IPS DF 6.9 (cell line): ENCODE results near the gene RSRP1.

Experiments
- DNase-seq: peaks from one replicate; pipeline ENCODE4 v3.0.0-alpha.2; 2013; ENCODE audit warnings: low read depth, low spot score
- H3K27ac ChIP-seq: one replicate; pipeline ENCODE4 v1.5.1; 2013; ENCODE audit warnings: low read length, control low read depth
- H3K27me3 ChIP-seq: 2 replicates; pipeline ENCODE4 v1.6.1; 2013; ENCODE audit warnings: mild to moderate bottlenecking, low read length; ENCODE audit not compliant: control insufficient read depth, insufficient read depth
- H3K36me3 ChIP-seq: 2 replicates; pipeline ENCODE4 v1.6.1; 2013; ENCODE audit warnings: low read length; ENCODE audit not compliant: control insufficient read depth, insufficient read depth
- H3K4me1 ChIP-seq: 2 replicates; pipeline ENCODE4 v1.6.1; 2013; ENCODE audit warnings: low read length; ENCODE audit not compliant: control insufficient read depth, insufficient read depth
- H3K4me3 ChIP-seq: 2 replicates; pipeline ENCODE4 v1.5.1; 2013; ENCODE audit warnings: mild to moderate bottlenecking, low read length
- H3K9me3 ChIP-seq: 2 replicates; pipeline ENCODE4 v1.6.1; 2013; ENCODE audit warnings: low read length, inconsistent platforms; ENCODE audit not compliant: control insufficient read depth, insufficient read depth
- WGBS: extraction: QIAGEN DNeasy Blood & Tissue Kit; methylation state at CpG from one replicate; pipeline ENCODE4 v1.1.7; 2013; ENCODE audit warnings: mixed read lengths, missing lambda C conversion rate; ENCODE audit not compliant: insufficient read length, insufficient coverage; 5-methylcytosine and 5-hydroxymethylcytosine counted together

RSRP1 gene

GRCh38 chr1:25201006-25201405, 46.2 kb downstream of the RSRP1 start:
- DNase-seq = no peak
- H3K36me3 ChIP-seq = no peaks in the 10 kb centered on the region
- no peak overlapping the region for H3K27ac ChIP-seq
- H3K4me3 ChIP-seq = no peak overlapping the region
- H3K9me3 ChIP-seq = no peaks in the 10 kb centered on the region
- H3K27me3 ChIP-seq = no peaks in the 10 kb centered on the region
- H3K4me1 ChIP-seq = no peaks in the 10 kb centered on the region
- no CpG with 5 or more reads among the region's 7 CpGs for WGBS

DNA sequence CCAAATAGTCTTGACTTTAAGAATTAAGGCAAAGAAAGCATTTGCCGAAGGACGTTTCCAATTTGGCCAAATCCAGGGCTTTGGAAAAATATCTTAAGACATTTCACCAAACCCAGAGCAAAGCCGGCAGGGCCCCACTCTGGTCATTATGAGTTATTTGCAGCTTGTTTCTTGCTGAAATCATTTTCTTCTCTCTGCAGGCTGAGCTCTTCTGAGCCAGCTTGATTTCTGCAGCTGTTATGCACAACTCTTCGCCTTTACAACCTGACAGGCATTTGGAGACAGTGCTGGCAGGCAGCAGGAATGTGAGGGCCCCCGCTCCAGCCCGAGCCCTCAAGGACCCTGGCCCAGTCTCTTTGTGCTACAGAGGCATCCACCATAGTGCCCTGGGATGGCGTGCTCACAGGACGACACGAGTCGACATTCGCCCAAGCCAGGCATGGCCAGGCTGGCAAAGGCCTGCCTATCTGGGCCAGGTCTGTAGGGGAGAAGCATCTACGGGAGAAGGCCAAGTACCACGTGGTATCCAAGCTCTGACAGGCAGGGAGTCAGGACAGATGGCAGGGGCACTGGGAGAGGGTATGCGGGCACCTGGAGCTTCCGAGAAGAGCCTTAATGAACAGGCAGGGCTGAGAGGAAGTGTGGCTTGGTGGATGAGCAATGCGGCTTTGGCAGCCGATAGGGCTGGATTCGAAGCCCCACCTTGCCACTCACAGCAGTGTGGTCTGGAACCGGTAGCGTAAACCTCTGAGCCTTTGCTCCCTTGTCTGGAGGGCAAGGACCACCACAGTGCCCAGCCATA, 47.2 kb downstream of the RSRP1 start:
- no peaks in the 10 kb centered on the region for H3K36me3 ChIP-seq
- no peak overlapping the region for H3K27ac ChIP-seq
- no peak for DNase-seq
- H3K4me3 ChIP-seq = no peak overlapping the region
- no peaks in the 10 kb centered on the region for H3K9me3 ChIP-seq
- no peaks in the 10 kb centered on the region for H3K4me1 ChIP-seq
- no CpG with 5 or more reads among the region's 20 CpGs for WGBS
- no peaks in the 10 kb centered on the region for H3K27me3 ChIP-seq

- no peaks in the 10 kb centered on the region for H3K4me1 ChIP-seq
- no CpG with 5 or more reads among the region's 20 CpGs for WGBS
- H3K9me3 ChIP-seq = no peaks in the 10 kb centered on the region
- DNase-seq = no peak
- no peaks in the 10 kb centered on the region for H3K27me3 ChIP-seq
- no peak overlapping the region for H3K27ac ChIP-seq
- no peak overlapping the region for H3K4me3 ChIP-seq
- H3K36me3 ChIP-seq = no peaks in the 10 kb centered on the region
Measured at GRCh38 chr1:25198663-25199252, 48.5 kb downstream of the RSRP1 start.

DNA sequence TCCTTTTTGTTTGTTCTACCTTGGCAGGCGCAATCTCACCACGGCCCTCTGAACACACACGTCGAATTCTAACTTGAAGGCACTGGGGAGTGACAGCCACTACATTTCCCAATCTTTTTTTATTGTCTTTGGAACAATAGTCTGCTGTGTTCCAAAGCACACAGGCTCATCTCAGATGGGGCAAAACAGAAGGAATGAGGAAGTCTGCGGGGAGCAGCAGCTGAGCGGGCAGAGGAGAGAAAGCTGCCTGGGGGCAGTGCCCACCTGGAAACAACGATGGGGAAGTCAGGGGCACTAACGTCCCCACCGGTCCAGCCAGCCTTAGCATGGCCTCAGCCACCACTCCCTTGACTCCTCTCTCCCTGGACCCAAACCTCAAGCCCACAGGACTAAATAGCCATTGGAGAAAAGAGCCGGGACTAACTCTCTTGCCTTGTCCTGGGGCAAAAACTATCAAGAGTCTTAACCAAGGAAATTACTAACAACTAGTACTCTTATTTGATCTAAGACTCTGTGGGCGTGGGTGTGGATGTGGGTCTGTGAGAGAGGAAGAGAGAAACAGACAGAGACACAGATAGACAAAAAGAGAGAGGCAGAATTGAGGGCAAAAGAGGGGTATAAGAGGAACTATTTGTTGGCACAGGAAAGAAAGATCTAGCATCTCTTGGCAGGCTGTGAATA, 49.1 kb downstream of the RSRP1 start:
- H3K9me3 ChIP-seq = no peaks in the 10 kb centered on the region
- no peaks in the 10 kb centered on the region for H3K4me1 ChIP-seq
- no peaks in the 10 kb centered on the region for H3K27me3 ChIP-seq
- WGBS = no CpG with 5 or more reads among the region's 11 CpGs
- DNase-seq = no peak
- no peak overlapping the region for H3K27ac ChIP-seq
- no peaks in the 10 kb centered on the region for H3K36me3 ChIP-seq
- H3K4me3 ChIP-seq = no peak overlapping the region

GRCh38 chr1:25197235-25197975, 49.8 kb downstream of the RSRP1 start:
- Histone ChIP-seq H3K4me1 (no peaks in the 10 kb centered on the region), H3K9me3 (no peaks in the 10 kb centered on the region), H3K27me3 (no peaks in the 10 kb centered on the region), H3K27ac (no peak overlapping the region), H3K4me3 (no peak overlapping the region), H3K36me3 (no peaks in the 10 kb centered on the region)
- no CpG with 5 or more reads among the region's 20 CpGs for WGBS
- no peak for DNase-seq

GRCh38 chr1:25196830-25197229, 50.4 kb downstream of the RSRP1 start:
- no peak for DNase-seq
- no CpG with 5 or more reads among the region's 7 CpGs for WGBS

GRCh38 chr1:25195835-25196234, 51.4 kb downstream of the RSRP1 start:
- Histone ChIP-seq H3K4me1 (no peaks in the 10 kb centered on the region), H3K4me3 (no peak overlapping the region), H3K36me3 (no peaks in the 10 kb centered on the region), H3K27me3 (no peaks in the 10 kb centered on the region), H3K9me3 (no peaks in the 10 kb centered on the region), H3K27ac (no peak overlapping the region)
- no CpG with 5 or more reads among the region's 6 CpGs for WGBS
- DNase-seq = no peak

More at GRCh38 chr1:25196830-25197229, 50.4 kb downstream of the RSRP1 start:
- Histone ChIP-seq H3K4me1 (no peaks in the 10 kb centered on the region), H3K27me3 (no peaks in the 10 kb centered on the region), H3K36me3 (no peaks in the 10 kb centered on the region), H3K27ac (no peak overlapping the region), H3K4me3 (no peak overlapping the region), H3K9me3 (no peaks in the 10 kb centered on the region)

GRCh38 chr1:25194572-25195020, 52.7 kb downstream of the RSRP1 start:
- no peaks in the 10 kb centered on the region for H3K27me3 ChIP-seq
- no CpG with 5 or more reads among the region's 17 CpGs for WGBS
- H3K9me3 ChIP-seq = no peaks in the 10 kb centered on the region
- DNase-seq = no peak
- H3K4me1 ChIP-seq = no peaks in the 10 kb centered on the region
- H3K27ac ChIP-seq = no peak overlapping the region
- H3K36me3 ChIP-seq = no peaks in the 10 kb centered on the region
- no peak overlapping the region for H3K4me3 ChIP-seq

GRCh38 chr1:25194054-25194453, 53.2 kb downstream of the RSRP1 start:
- Histone ChIP-seq H3K27me3 (no peaks in the 10 kb centered on the region), H3K36me3 (no peaks in the 10 kb centered on the region), H3K27ac (no peak overlapping the region), H3K4me3 (no peak overlapping the region), H3K9me3 (no peaks in the 10 kb centered on the region), H3K4me1 (no peaks in the 10 kb centered on the region)
- no peak for DNase-seq
- WGBS = 100% methylated on average over 7 of the region's 8 CpGs

GRCh38 chr1:25193229-25193628, 54.0 kb downstream of the RSRP1 start:
- DNase-seq = no peak

More at GRCh38 chr1:25193229-25193628, 54.0 kb downstream of the RSRP1 start:
- 100% methylated on average over 4 of the region's 9 CpGs for WGBS
- no peaks in the 10 kb centered on the region for H3K36me3 ChIP-seq
- H3K4me3 ChIP-seq = no peak overlapping the region
- no peaks in the 10 kb centered on the region for H3K27me3 ChIP-seq
- H3K9me3 ChIP-seq = no peaks in the 10 kb centered on the region
- no peaks in the 10 kb centered on the region for H3K4me1 ChIP-seq
- H3K27ac ChIP-seq = no peak overlapping the region
